Epithelial cell of esophagus (primary cell): ENCODE results near the gene DCP2.

Source experiments
- DNase-seq: peaks from one replicate; pipeline ENCODE4 v3.0.0; 2010; ENCODE audit warnings: low read depth
- H3K4me3 ChIP-seq: 2 replicates; pipeline ENCODE4 v1.5.1; 2011; ENCODE audit warnings: mild to moderate bottlenecking, low read length, control low read depth
- CTCF ChIP-seq: IDR thresholded peaks from 2 replicates; pipeline ENCODE4 v1.5.1; 2011; ENCODE audit warnings: low read depth, mild to moderate bottlenecking, low read length, control low read depth, inconsistent platforms; ENCODE audit not compliant: insufficient read depth; ENCODE audit errors: missing control alignments

DCP2 gene

GRCh38 chr5:113063927-113064326, 87.3 kb downstream of the DCP2 start:
- DNase-seq = no peak
- no peak overlapping the region for H3K4me3 ChIP-seq
- no peak for TF ChIP-seq CTCF

GRCh38 chr5:113064806-113065205, 88.2 kb downstream of the DCP2 start:
- no peak for TF ChIP-seq CTCF
- H3K4me3 ChIP-seq = no peak overlapping the region
- no peak for DNase-seq

GRCh38 chr5:113065626-113066025, 89.0 kb downstream of the DCP2 start:
- no peak for DNase-seq
- TF ChIP-seq CTCF = no peak
- H3K4me3 ChIP-seq = no peak overlapping the region

GRCh38 chr5:113067635-113068344, 91.2 kb downstream of the DCP2 start:
- no peak for TF ChIP-seq CTCF
- DNase-seq = no peak
- H3K4me3 ChIP-seq = no peak overlapping the region

GRCh38 chr5:113068559-113068958, 92.0 kb downstream of the DCP2 start:
- DNase-seq = no peak
- TF ChIP-seq CTCF = no peak
- no peak overlapping the region for H3K4me3 ChIP-seq
